NT2/D1 (cell line): ENCODE data around the gene AMZ1.

Experiments used
- DNase-seq: peaks from one replicate; pipeline ENCODE4 v3.0.0-alpha.2; 2011; ENCODE audit warnings: low read depth, low spot score
- H3K27me3 ChIP-seq: 2 replicates; pipeline ENCODE4 v1.6.0; 2011; ENCODE audit warnings: mild to moderate bottlenecking; ENCODE audit not compliant: insufficient read length, insufficient read depth
- H3K36me3 ChIP-seq: 2 replicates; pipeline ENCODE4 v1.6.1; 2011; ENCODE audit warnings: mild to moderate bottlenecking, low read length, mixed read lengths; ENCODE audit not compliant: insufficient read depth, insufficient read length
- H3K4me1 ChIP-seq: 2 replicates; pipeline ENCODE4 v1.5.1; 2011; ENCODE audit not compliant: insufficient read depth, insufficient read length
- H3K4me3 ChIP-seq: 2 replicates; pipeline ENCODE4 v1.5.1; 2011; ENCODE audit warnings: low read depth; ENCODE audit not compliant: insufficient read length
- H3K9ac ChIP-seq: 2 replicates; pipeline ENCODE4 v1.6.0; 2011; ENCODE audit warnings: low read depth; ENCODE audit not compliant: insufficient read length
- H3K9me3 ChIP-seq: 2 replicates; pipeline ENCODE4 v1.5.1; 2011; ENCODE audit warnings: mild to moderate bottlenecking, low read length; ENCODE audit not compliant: insufficient read depth
- SUZ12 ChIP-seq: IDR thresholded peaks from 2 replicates; pipeline ENCODE4 v1.6.1; 2011; ENCODE audit not compliant: insufficient read length, insufficient read depth; ENCODE audit errors: extremely low read depth
- YY1 ChIP-seq: IDR thresholded peaks from 2 replicates; pipeline ENCODE4 v1.6.1; 2011; ENCODE audit not compliant: insufficient read length, insufficient read depth
- ZNF274 ChIP-seq: IDR thresholded peaks from 2 replicates; pipeline ENCODE4 v1.6.1; 2011; ENCODE audit warnings: mild to moderate bottlenecking, low read depth, low read length

AMZ1 gene

GRCh38 chr7:2651847-2652735 is 35.9 kb upstream of the AMZ1 start:
- Histone ChIP-seq H3K9ac (no peak overlapping the region), H3K9me3 (no peaks in the 10 kb centered on the region), H3K36me3 (peaks cover 89% of the 10 kb centered on the region), H3K27me3 (no peaks in the 10 kb centered on the region), H3K4me3 (no peak overlapping the region), H3K4me1 (peaks cover 13% of the 10 kb centered on the region)
- DNase-seq = no peak
- TF ChIP-seq ZNF274 = no peak
- no peak for TF ChIP-seq SUZ12
- no peak for TF ChIP-seq YY1

GRCh38 chr7:2652736-2653060 is 35.3 kb upstream of the AMZ1 start:
- no peak for TF ChIP-seq YY1
- no peak for DNase-seq
- peaks cover 11% of the 10 kb centered on the region for H3K4me1 ChIP-seq
- peak overlapping the region; percentile 9 for H3K9ac ChIP-seq
- H3K27me3 ChIP-seq = no peaks in the 10 kb centered on the region
- no peaks in the 10 kb centered on the region for H3K9me3 ChIP-seq
- peaks cover 89% of the 10 kb centered on the region for H3K36me3 ChIP-seq
- H3K4me3 ChIP-seq = no peak overlapping the region

- peaks cover 91% of the 10 kb centered on the region for H3K36me3 ChIP-seq
- H3K4me3 ChIP-seq = no peak overlapping the region
- TF ChIP-seq SUZ12 (no peak), ZNF274 (no peak), YY1 (no peak)
- no peak overlapping the region for H3K9ac ChIP-seq
- no peaks in the 10 kb centered on the region for H3K27me3 ChIP-seq
- H3K4me1 ChIP-seq = peaks cover 10% of the 10 kb centered on the region
- no peaks in the 10 kb centered on the region for H3K9me3 ChIP-seq
- DNase-seq = no peak
Observed at GRCh38 chr7:2654059-2654458, 33.9 kb upstream of the AMZ1 start.

- no peak overlapping the region for H3K9ac ChIP-seq
- no peaks in the 10 kb centered on the region for H3K27me3 ChIP-seq
- DNase-seq = no peak
- H3K36me3 ChIP-seq = peaks cover 91% of the 10 kb centered on the region
- TF ChIP-seq SUZ12 (no peak), YY1 (no peak), ZNF274 (no peak)
- H3K4me3 ChIP-seq = no peak overlapping the region
- H3K9me3 ChIP-seq = no peaks in the 10 kb centered on the region
- peaks cover 8% of the 10 kb centered on the region for H3K4me1 ChIP-seq
Observed at GRCh38 chr7:2655870-2656614, 32.0 kb upstream of the AMZ1 start.

- Histone ChIP-seq H3K36me3 (peaks cover 91% of the 10 kb centered on the region), H3K9me3 (no peaks in the 10 kb centered on the region), H3K4me3 (no peak overlapping the region), H3K9ac (no peak overlapping the region), H3K4me1 (peaks cover 5% of the 10 kb centered on the region), H3K27me3 (no peaks in the 10 kb centered on the region)
- TF ChIP-seq SUZ12 (no peak), YY1 (no peak), ZNF274 (no peak)
- no peak for DNase-seq
Observed at GRCh38 chr7:2657208-2657607, 30.8 kb upstream of the AMZ1 start.

- no peak for TF ChIP-seq ZNF274
- no peak for TF ChIP-seq SUZ12
- TF ChIP-seq YY1 = no peak
- H3K27me3 ChIP-seq = no peaks in the 10 kb centered on the region
- peak overlapping the region; percentile 56 for H3K9ac ChIP-seq
- H3K9me3 ChIP-seq = no peaks in the 10 kb centered on the region
- peaks cover 5% of the 10 kb centered on the region for H3K4me1 ChIP-seq
- H3K36me3 ChIP-seq = peaks cover 92% of the 10 kb centered on the region
- no peak overlapping the region for H3K4me3 ChIP-seq
- no peak for DNase-seq
Observed at GRCh38 chr7:2657920-2658671, 29.9 kb upstream of the AMZ1 start.

GRCh38 chr7:2658941-2659340 is 29.1 kb upstream of the AMZ1 start:
- no peaks in the 10 kb centered on the region for H3K9me3 ChIP-seq
- TF ChIP-seq YY1 = no peak
- no peak for TF ChIP-seq SUZ12
- no peak for TF ChIP-seq ZNF274
- H3K36me3 ChIP-seq = peaks cover 95% of the 10 kb centered on the region
- peaks cover 12% of the 10 kb centered on the region for H3K4me1 ChIP-seq
- no peak overlapping the region for H3K4me3 ChIP-seq
- no peak overlapping the region for H3K9ac ChIP-seq
- no peaks in the 10 kb centered on the region for H3K27me3 ChIP-seq
- DNase-seq = no peak
